Type B pancreatic cell (in vitro differentiated cells): ENCODE data around the gene TMEM184B. TPM values are rescaled to one million over a fixed set of nuclear protein-coding genes. Genes with fewer than 3 reads are reported as not detected.

ENCODE experiments used
- DNase-seq: peaks from one replicate; pipeline ENCODE4 v3.0.0; 2021; ENCODE audit warnings: mixed read lengths; ENCODE audit not compliant: unreplicated experiment; ENCODE audit errors: extremely low spot score
- H3K27ac Mint-ChIP-seq: 2 replicates; pipeline ENCODE4 v1.8.0; 2021; ENCODE audit warnings: mild to moderate bottlenecking, mixed read lengths
- H3K27me3 Mint-ChIP-seq: 2 replicates; pipeline ENCODE4 v1.8.0; 2021; ENCODE audit warnings: mixed read lengths
- H3K36me3 Mint-ChIP-seq: 2 replicates; pipeline ENCODE4 v1.8.0; 2021; ENCODE audit warnings: mixed read lengths
- H3K4me1 Mint-ChIP-seq: one replicate; pipeline ENCODE4 v1.8.0; 2021; ENCODE audit warnings: mixed read lengths; ENCODE audit not compliant: unreplicated experiment
- H3K4me3 Mint-ChIP-seq: 2 replicates; pipeline ENCODE4 v1.8.0; 2021; ENCODE audit warnings: mild to moderate bottlenecking, mixed read lengths
- H3K9me3 Mint-ChIP-seq: 2 replicates; pipeline ENCODE4 v1.8.0; 2021; ENCODE audit warnings: mixed read lengths
- CTCF ChIP-seq: fragments of 200-600 bp; sonication (generic); conservative IDR thresholded peaks from 2 replicates; pipeline ENCODE4 v1.5.0; 2021; ENCODE audit warnings: antibody characterized with exemption, mild to moderate bottlenecking
- total RNA-seq: library from RNA; stranded (reverse); gene quantifications from 2 replicates; pipeline ENCODE4 v1.2.1, GENCODE V29; 2021; ENCODE audit warnings: low replicate concordance

TMEM184B gene
- total RNA-seq, 1 donor from 2014 or later: 66.7 TPM

DNA sequence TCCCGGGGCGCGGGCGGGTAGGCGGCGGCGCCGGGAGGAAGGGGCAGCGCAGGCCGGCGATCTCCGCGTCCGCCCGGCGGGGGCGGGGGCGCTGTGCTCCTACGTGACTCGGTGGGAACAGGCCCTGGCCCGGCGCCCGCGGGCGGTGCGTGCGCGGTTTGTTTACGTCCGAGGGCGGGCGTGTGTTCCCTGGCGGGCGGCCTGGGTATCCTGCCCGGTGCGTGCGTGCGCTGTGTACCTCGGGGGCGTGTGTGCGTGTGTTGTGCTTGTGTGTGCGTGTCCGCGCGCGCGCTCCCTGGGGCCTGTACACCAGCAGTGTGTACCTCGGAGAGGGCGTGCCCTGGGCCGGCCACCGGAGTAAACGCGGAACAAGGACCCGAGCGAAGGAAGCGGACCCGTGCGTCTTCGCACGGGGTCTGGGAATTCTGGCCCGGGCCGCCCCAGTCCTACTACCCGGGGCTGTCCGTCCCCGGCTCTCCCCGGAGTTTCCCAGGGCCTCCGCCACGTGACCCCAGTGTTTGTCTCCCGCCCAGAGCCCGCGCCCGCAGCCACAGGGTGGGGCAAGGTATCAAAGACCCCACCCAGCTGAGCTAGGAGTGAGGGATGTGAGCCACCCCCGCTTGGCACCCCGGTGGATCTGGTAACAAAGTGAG, 70.2 kb downstream of the TMEM184B start:
- Mint-ChIP-seq H3K4me1 (peaks cover 21% of the 10 kb centered on the region), H3K4me3 (peak overlapping the region; percentile 90), H3K9me3 (no peaks in the 10 kb centered on the region), H3K27me3 (peaks cover 3% of the 10 kb centered on the region), H3K36me3 (peaks cover 4% of the 10 kb centered on the region), H3K27ac (peak overlapping the region; percentile 95)
- TF ChIP-seq CTCF: peak; percentile 50
- DNase-seq: peak; percentile 80

- peak within 1 kb of the TSS; percentile 96 for H3K27ac Mint-ChIP-seq
- peaks cover 3% of the 10 kb centered on the region for H3K27me3 Mint-ChIP-seq
- peak within 1 kb of the TSS; percentile 92 for H3K4me3 Mint-ChIP-seq
- no peaks in the 10 kb centered on the region for H3K9me3 Mint-ChIP-seq
- peaks cover 21% of the 10 kb centered on the region for H3K4me1 Mint-ChIP-seq
- peak; percentile 94 for DNase-seq
- TF ChIP-seq CTCF: no peak
- peaks cover 4% of the 10 kb centered on the region for H3K36me3 Mint-ChIP-seq
Measured at GRCh38 chr22:38201711-38202436, 70.9 kb downstream of the TMEM184B start, which contains the start of gene MAFF. Gene MAFF (plus strand): TSS chr22:38201994. CDS start chr22:38213854, 11,860 bp downstream.

DNA sequence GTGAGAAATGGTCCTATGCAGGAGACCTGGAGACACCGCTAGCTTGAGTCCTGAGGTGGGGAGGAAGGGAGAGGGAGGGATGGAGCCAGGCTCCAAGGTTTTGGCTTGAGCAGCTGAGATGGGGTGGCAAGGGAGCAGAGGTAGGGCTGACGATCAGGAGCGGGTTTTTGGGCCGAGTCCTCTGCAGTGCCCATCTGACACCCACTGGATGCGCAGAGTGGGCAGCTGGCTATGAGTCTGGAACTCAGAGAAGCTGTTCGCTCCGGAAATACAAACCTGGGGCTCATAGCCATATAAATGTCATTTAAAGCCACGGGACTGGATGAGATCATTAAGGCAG, 71.5 kb downstream of the TMEM184B start:
- Mint-ChIP-seq H3K36me3 (peaks cover 4% of the 10 kb centered on the region), H3K4me3 (peak overlapping the region; percentile 92), H3K27me3 (peaks cover 3% of the 10 kb centered on the region), H3K9me3 (no peaks in the 10 kb centered on the region), H3K4me1 (peaks cover 21% of the 10 kb centered on the region), H3K27ac (peak overlapping the region; percentile 96)
- TF ChIP-seq CTCF: no peak
- no peak for DNase-seq

GRCh38 chr22:38199826-38200559, 72.8 kb downstream of the TMEM184B start:
- H3K27ac Mint-ChIP-seq: no peak overlapping the region
- H3K9me3 Mint-ChIP-seq: no peaks in the 10 kb centered on the region
- peaks cover 4% of the 10 kb centered on the region for H3K36me3 Mint-ChIP-seq
- peaks cover 20% of the 10 kb centered on the region for H3K4me1 Mint-ChIP-seq
- no peak overlapping the region for H3K4me3 Mint-ChIP-seq
- DNase-seq: no peak
- TF ChIP-seq CTCF: no peak
- H3K27me3 Mint-ChIP-seq: peaks cover 3% of the 10 kb centered on the region

DNA sequence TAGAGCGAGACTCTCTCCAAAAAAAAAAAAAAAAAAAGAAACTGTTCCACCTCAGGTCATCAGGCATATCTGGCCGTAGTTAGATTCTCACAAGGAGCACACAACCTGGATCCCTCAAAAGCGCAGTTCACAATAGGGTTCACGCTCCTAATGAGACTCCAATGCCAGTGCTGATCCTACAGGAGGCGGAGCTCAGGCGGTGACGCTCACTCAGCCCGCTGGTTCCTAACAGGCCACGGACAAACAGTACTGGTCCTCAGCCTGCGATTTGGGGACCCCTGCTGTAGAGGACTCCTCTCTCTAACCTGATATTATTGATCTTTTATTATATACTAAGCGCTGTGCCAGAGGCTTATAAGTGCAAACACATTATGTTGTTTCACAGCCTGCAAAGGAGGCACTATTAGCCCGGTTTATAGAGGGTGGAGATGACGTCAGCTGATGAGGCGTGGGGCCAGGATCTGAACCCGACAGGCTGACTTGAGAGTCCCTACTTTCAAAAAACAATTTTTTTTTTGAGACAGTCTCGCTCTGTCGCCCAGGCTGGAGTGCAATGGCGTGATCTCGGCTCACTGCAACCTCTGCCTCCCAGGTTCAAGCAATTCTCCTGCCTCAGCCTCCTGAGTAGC, 75.9 kb downstream of the TMEM184B start:
- no peak for DNase-seq
- no peak for TF ChIP-seq CTCF
- Mint-ChIP-seq H3K27ac (no peak overlapping the region), H3K27me3 (no peaks in the 10 kb centered on the region), H3K4me3 (no peak overlapping the region), H3K9me3 (no peaks in the 10 kb centered on the region), H3K4me1 (peaks cover 12% of the 10 kb centered on the region), H3K36me3 (no peaks in the 10 kb centered on the region)
